Lower leg skin (tissue), 4 donors: Measurements from ENCODE around the gene MDFIC. TPM values are rescaled to one million over a fixed set of nuclear protein-coding genes. Genes with fewer than 3 reads are reported as not detected.

ENCODE experiments used
- DNase-seq, 2 donors: peaks; one replicate each; pipeline ENCODE4 v3.0.0-alpha.2; 2019; ENCODE audit warnings: low spot score in 2 of 2
- H3K4me3 ChIP-seq: fragments of 200-600 bp; sonication (generic); 2 replicates; pipeline ENCODE4 v1.5.1; 2017; ENCODE audit warnings: mild to moderate bottlenecking, low read depth; ENCODE audit not compliant: poor library complexity, severe bottlenecking
- POLR2A ChIP-seq, 2 donors: fragments of 450-650 bp; IDR thresholded peaks; one replicate each; pipeline ENCODE4 v1.6.1; 2016 to 2017; ENCODE audit warnings: antibody characterized with exemption in 2 of 2, mild to moderate bottlenecking in 1 of 2, moderate library complexity in 1 of 2
- WGBS, 2 donors: methylation state at CpG; one replicate each; pipeline ENCODE4 v1.1.5; 2018; 5-methylcytosine and 5-hydroxymethylcytosine counted together
- intact Hi-C: fragments of 100-400 bp; cut with DNase I; formaldehyde crosslinking; loops from one replicate; pipeline ENCODE4 v1.15.0; 2023; ENCODE audit warnings: low total_unique reads
- total RNA-seq, 4 donors: library from RNA; depleted of rRNA; stranded (reverse); fragments of >200 nt; gene quantifications; one replicate each; pipeline ENCODE4 v1.1.0, GENCODE V29; 2016
- TF ChIP-seq, protein P1 (sequence below), 3 donors: fragments of 450-650 bp; IDR thresholded peaks; one replicate each; pipeline ENCODE4 v1.5.1; 2016; ENCODE audit warnings: antibody characterized with exemption in 3 of 3, mild to moderate bottlenecking in 3 of 3, moderate library complexity in 2 of 3

Gene MDFIC
- total RNA-seq, 4 donors from 2014 or later = 27.0 to 58.5 (median 38.9) TPM

- H3K4me3 ChIP-seq = no peak overlapping the region
- 92 to 93% methylated on average over 1 of the region's 1 CpG for WGBS, 2 donors
- TF ChIP-seq POLR2A (IDR thresholded peaks at IDR 0.05) = no peak
- TF ChIP-seq, protein P1, sequence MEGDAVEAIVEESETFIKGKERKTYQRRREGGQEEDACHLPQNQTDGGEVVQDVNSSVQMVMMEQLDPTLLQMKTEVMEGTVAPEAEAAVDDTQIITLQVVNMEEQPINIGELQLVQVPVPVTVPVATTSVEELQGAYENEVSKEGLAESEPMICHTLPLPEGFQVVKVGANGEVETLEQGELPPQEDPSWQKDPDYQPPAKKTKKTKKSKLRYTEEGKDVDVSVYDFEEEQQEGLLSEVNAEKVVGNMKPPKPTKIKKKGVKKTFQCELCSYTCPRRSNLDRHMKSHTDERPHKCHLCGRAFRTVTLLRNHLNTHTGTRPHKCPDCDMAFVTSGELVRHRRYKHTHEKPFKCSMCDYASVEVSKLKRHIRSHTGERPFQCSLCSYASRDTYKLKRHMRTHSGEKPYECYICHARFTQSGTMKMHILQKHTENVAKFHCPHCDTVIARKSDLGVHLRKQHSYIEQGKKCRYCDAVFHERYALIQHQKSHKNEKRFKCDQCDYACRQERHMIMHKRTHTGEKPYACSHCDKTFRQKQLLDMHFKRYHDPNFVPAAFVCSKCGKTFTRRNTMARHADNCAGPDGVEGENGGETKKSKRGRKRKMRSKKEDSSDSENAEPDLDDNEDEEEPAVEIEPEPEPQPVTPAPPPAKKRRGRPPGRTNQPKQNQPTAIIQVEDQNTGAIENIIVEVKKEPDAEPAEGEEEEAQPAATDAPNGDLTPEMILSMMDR (IDR thresholded peaks at IDR 0.05) = no peak
- DNase-seq = no peak
- intact Hi-C loops = no loop called here
These were observed 55.4 kb downstream of the MDFIC start for GRCh38 chr7:114977277-114977676.

DNA sequence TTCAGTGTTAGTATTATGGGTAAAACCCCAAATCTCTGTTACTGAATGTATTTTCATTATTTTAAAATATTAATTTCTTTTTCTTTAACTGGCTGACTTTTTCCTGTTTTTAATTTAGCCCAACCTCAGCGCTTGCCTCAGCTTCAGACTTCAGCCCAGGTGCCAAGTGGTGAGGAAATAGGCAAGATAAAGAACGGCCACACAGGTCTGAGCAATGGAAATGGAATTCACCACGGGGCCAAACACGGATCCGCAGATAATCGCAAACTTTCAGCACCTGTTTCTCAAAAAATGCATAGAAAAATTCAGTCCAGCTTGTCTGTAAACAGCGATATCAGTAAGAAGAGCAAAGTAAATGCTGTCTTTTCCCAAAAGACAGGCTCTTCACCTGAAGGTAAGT lies 57.5 kb downstream of the MDFIC start:
- DNase-seq = no peak
- intact Hi-C loops = no loop called here
- no peak for TF ChIP-seq POLR2A (IDR thresholded peaks at IDR 0.05)
- TF ChIP-seq, protein P1 (IDR thresholded peaks at IDR 0.05) = no peak
- WGBS, 2 donors = 31 to 35% methylated on average over 7 of the region's 7 CpGs
- H3K4me3 ChIP-seq = no peak overlapping the region

DNA sequence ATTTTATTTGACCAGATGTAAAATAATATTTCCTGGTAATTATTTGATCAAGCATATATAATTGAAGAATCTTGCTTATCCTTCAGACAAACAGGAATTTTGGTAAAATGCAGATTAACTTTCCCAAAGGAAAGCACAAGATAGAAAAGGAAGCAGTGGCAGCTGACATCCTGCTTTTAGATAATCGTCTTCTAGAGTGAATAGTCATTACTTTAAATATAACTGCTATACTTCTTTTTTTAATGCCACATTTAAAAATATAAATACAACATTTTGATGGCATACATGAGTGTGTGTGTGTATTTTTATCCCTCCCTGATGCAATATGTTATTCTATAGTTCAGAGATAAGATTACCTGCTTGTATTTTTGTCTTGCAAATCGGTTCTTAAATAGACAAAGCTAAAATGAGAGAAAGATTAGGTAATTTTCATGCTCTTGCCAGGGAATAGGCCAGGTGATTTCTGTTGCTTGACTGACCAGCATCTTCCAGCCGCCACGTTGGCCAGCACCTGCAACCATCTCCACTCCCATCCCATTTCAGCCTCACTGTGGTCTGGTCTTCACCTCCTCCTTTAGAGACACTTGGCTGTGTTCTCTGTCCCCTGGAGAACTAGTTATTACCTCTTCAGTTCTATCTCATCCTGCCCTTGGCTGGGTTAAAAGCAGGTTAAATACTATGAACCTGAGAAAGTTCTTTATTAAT lies 58.1 kb downstream of the MDFIC start:
- DNase-seq = no peak
- TF ChIP-seq POLR2A (IDR thresholded peaks at IDR 0.05) = no peak
- TF ChIP-seq, protein P1 (IDR thresholded peaks at IDR 0.05) = no peak
- WGBS, 2 donors = 73 to 81% methylated on average over 4 of the region's 4 CpGs
- H3K4me3 ChIP-seq = no peak overlapping the region
- intact Hi-C loops = no loop called here

GRCh38 chr7:114981323-114981722 lies 59.4 kb downstream of the MDFIC start:
- TF ChIP-seq, protein P1 (IDR thresholded peaks at IDR 0.05) = no peak
- no peak for TF ChIP-seq POLR2A (IDR thresholded peaks at IDR 0.05)
- intact Hi-C loops = no loop called here
- WGBS, 2 donors = 81 to 88% methylated on average over 2 of the region's 2 CpGs
- H3K4me3 ChIP-seq = no peak overlapping the region
- DNase-seq = no peak

DNA sequence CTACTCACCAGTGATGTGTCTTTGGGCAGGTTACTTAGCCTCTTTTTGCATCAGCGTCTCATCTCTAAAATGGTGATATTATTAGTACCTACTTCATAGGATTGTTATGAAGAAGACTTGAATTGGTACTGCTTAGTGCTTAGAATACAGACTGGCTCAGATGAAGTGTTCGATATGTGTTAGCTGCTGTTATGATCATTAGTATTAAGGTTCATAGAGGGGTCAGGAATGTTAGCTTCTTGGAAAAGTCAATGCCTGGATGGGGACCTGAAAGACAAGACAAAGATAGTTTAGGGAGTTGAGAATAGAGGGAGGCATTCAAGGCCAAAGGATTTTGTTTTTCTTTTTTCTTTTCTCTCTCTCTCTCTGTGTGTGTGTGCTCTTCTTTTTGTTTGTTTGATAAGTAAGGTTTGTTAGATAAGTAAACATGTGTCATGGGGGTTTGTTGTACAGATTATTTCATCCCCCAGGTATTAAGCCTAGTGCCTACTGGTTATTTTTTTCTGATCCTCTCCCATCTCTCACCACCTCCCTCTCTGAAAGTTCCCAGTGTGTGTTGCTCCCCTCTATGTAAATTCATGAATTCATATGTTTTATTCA lies 63.3 kb downstream of the MDFIC start:
- DNase-seq = no peak
- TF ChIP-seq POLR2A (IDR thresholded peaks at IDR 0.05) = no peak
- TF ChIP-seq, protein P1 (IDR thresholded peaks at IDR 0.05) = no peak
- H3K4me3 ChIP-seq = no peak overlapping the region
- 91 to 92% methylated on average over 2 of the region's 2 CpGs for WGBS, 2 donors
- intact Hi-C loops = no loop called here
